Measurements from ENCODE around the gene PCDHA7.

Gene PCDHA7

DNA sequence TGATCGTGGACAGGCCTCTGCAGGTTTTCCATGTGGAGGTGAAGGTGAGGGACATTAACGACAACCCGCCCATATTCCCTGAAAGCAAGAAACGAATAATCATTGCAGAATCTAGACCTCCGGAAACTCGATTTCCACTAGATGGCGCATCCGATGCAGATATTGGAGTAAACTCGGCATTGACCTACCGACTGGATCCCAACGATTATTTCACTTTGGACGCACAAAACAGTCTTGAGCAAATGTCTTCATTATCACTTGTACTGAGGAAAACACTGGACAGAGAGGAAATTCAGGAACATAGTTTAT lies 48.5 kb downstream of the PCDHA7 start:
- Histone ChIP-seq H3K4me1 (ENCODE audit: insufficient read depth, low read length) (no peaks in the 10 kb centered on the region), H3K27me3 (ENCODE audit: insufficient read depth, low read length) (no peaks in the 10 kb centered on the region), H2AFZ (ENCODE audit: low read depth, low read length) (no peak overlapping the region), H3K36me3 (ENCODE audit: insufficient read depth, low read length) (peaks cover 18% of the 10 kb centered on the region), H3K9me3 (ENCODE audit: low read length) (peaks cover 32% of the 10 kb centered on the region), H3K4me3 (ENCODE audit: low read length) (peak overlapping the region; percentile 27)

GRCh38 chr5:140883373-140883772 lies 49.3 kb downstream of the PCDHA7 start:
- peaks cover 13% of the 10 kb centered on the region for H3K36me3 ChIP-seq (ENCODE audit: insufficient read depth, low read length)
- H3K4me3 ChIP-seq (ENCODE audit: low read length): no peak overlapping the region
- H3K9me3 ChIP-seq (ENCODE audit: low read length): peaks cover 29% of the 10 kb centered on the region
- no peaks in the 10 kb centered on the region for H3K27me3 ChIP-seq (ENCODE audit: insufficient read depth, low read length)
- no peak overlapping the region for H2AFZ ChIP-seq (ENCODE audit: low read depth, low read length)
- H3K4me1 ChIP-seq (ENCODE audit: insufficient read depth, low read length): no peaks in the 10 kb centered on the region

DNA sequence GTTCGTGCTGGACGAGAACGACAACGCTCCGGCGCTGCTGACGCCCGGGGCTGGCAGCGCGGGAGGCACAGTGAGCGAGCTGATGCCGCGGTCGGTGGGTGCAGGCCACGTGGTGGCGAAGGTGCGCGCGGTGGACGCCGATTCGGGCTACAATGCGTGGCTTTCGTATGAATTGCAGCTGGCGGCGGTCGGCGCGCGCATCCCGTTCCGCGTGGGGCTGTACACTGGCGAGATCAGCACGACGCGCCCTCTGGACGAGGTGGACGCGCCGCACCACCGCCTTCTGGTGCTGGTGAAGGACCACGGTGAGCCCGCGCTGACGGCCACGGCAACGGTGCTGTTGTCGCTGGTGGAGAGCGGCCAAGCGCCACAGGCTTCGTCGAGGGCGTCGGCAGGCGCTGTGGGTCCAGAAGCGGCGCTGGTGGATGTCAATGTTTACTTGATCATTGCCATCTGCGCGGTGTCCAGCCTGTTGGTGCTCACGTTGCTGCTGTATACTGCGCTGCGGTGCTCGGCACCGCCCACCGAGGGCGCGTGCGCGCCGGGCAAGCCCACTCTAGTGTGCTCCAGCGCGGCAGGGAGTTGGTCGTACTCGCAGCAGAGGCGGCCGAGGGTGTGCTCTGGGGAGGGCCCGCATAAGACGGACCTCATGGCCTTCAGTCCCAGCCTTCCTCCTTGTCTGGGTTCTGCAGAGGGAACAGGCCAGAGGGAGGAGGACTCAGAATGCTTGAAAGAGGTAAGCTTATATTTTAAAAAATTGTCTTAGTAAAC lies 50.0 kb downstream of the PCDHA7 start:
- H2AFZ ChIP-seq (ENCODE audit: low read depth, low read length): no peak overlapping the region
- H3K36me3 ChIP-seq (ENCODE audit: insufficient read depth, low read length): peaks cover 13% of the 10 kb centered on the region
- H3K4me1 ChIP-seq (ENCODE audit: insufficient read depth, low read length): no peaks in the 10 kb centered on the region
- no peaks in the 10 kb centered on the region for H3K27me3 ChIP-seq (ENCODE audit: insufficient read depth, low read length)
- H3K9me3 ChIP-seq (ENCODE audit: low read length): peaks cover 29% of the 10 kb centered on the region
- H3K4me3 ChIP-seq (ENCODE audit: low read length): no peak overlapping the region
